Mucosa of descending colon (tissue), 3 donors: ENCODE measurements around the gene EPB41L2. TPM values are rescaled to one million over a fixed set of nuclear protein-coding genes. Genes with fewer than 3 reads are reported as not detected.

Experiments
- ATAC-seq: fragments of 200-7000 bp; cut with Tn5 transposase; one replicate; pipeline ENCODE4 v1.9.1; 2020; ENCODE audit warnings: mild to moderate bottlenecking, moderate library complexity
- DNase-seq, 3 donors: peaks; one replicate each; pipeline ENCODE4 v3.0.0-alpha.2; 2020
- H3K36me3 ChIP-seq: fragments of 200-600 bp; one replicate; pipeline ENCODE4 v1.8.0; 2021; ENCODE audit warnings: low read depth, mild to moderate bottlenecking
- H3K4me1 ChIP-seq: fragments of 200-600 bp; one replicate; pipeline ENCODE4 v1.8.0; 2021; ENCODE audit warnings: low read depth, mild to moderate bottlenecking
- H3K4me3 ChIP-seq: fragments of 200-600 bp; one replicate; pipeline ENCODE4 v1.8.0; 2021; ENCODE audit warnings: mild to moderate bottlenecking
- H3K9me3 ChIP-seq: fragments of 200-600 bp; one replicate; pipeline ENCODE4 v1.8.0; 2021; ENCODE audit warnings: mild to moderate bottlenecking
- CTCF ChIP-seq: fragments of 200-600 bp; IDR thresholded peaks from one replicate; pipeline ENCODE4 v1.8.0; 2022; ENCODE audit warnings: antibody characterized with exemption, mild to moderate bottlenecking
- intact Hi-C, 2 donors: fragments of 100-400 bp; cut with DNase I in 1 of 2; cut with micrococcal nuclease in 1 of 2; formaldehyde crosslinking; loops; one replicate each; pipeline versions ENCODE4 v1.11.0 to v1.11.1; 2022; cut with DNase I, micrococcal nuclease
- long read RNA-seq, 2 donors: library from polyadenylated mRNA; unstranded; transcript quantifications; one replicate each; pipeline ENCODE4 v2.0.0, GENCODE V29; 2019 to 2021
- total RNA-seq, 3 donors: library from RNA; stranded (reverse); fragmentation: NEBNext Ultra II Directional in 2 of 3; extraction: Animal tissue kit (Norgen Biotek cat#: 25700) in 2 of 3; gene quantifications; one replicate each; pipeline versions ENCODE4 v1.2.1 to v1.2.4, GENCODE V29; 2021 to 2023
- donor health status: DM: no; HTN: no; CAD: no; lungs with moderate emphysema.
- donor health status: DM: no; HTN: no; CAD: no.
- donor health status: DM: no; HTN: yes; CAD: no.

EPB41L2 gene
- total RNA-seq: 100 to 1,000 TPM in 1 of 3 donors, 10 to 100 TPM in 2; 80.1 to 148 (median 93.0) TPM
- long read RNA-seq, donor 1, full-length matches to known transcripts: 6 of 27 reads
- long read RNA-seq, donor 1, partial matches to known transcripts: 13 of 27 reads
- long read RNA-seq, donor 1, other reads (novel, unspliced or antisense): 8 of 27 reads
- long read RNA-seq, donor 2, partial matches to known transcripts: 5 of 7 reads
- long read RNA-seq, donor 2, other reads (novel, unspliced or antisense): 2 of 7 reads

GRCh38 chr6:131063028-131063763 lies at the start of gene EPB41L2:
Gene EPB41L2, minus strand, starts transcription at chr6:131063245. Its CDS starts 106,760 bp downstream, at chr6:130956485.
- H3K4me1 ChIP-seq: peaks cover 5% of the 10 kb centered on the region
- no peaks in the 10 kb centered on the region for H3K9me3 ChIP-seq
- intact Hi-C loops: no loop called here
- peak within 1 kb of the TSS; percentile 97 for H3K4me3 ChIP-seq
- TF ChIP-seq CTCF: peak; percentile 8
- DNase-seq (peak; percentile 90 to 95 (median 91)), ATAC-seq (peak; percentile 88)
- no peaks in the 10 kb centered on the region for H3K36me3 ChIP-seq

GRCh38 chr6:131112249-131112648 lies 49.2 kb upstream of the EPB41L2 start:
- DNase-seq (peak in 1 of 3 donors; percentile 17), ATAC-seq (peak; percentile 78)
- Histone ChIP-seq H3K4me3 (no peak overlapping the region), H3K36me3 (no peaks in the 10 kb centered on the region), H3K4me1 (no peaks in the 10 kb centered on the region), H3K9me3 (no peaks in the 10 kb centered on the region)
- intact Hi-C loops: no loop called here
- no peak for TF ChIP-seq CTCF

- H3K4me3 ChIP-seq: no peak overlapping the region
- ATAC-seq (peak; percentile 85), DNase-seq (no peak)
- H3K9me3 ChIP-seq: no peaks in the 10 kb centered on the region
- TF ChIP-seq CTCF: no peak
- intact Hi-C loops: no loop called here
- no peaks in the 10 kb centered on the region for H3K36me3 ChIP-seq
- no peaks in the 10 kb centered on the region for H3K4me1 ChIP-seq
These were observed 44.1 kb upstream of the EPB41L2 start for GRCh38 chr6:131107151-131107550.

- ATAC-seq (peak; percentile 19), DNase-seq (peak in 1 of 3 donors; percentile 17)
- no peak overlapping the region for H3K4me3 ChIP-seq
- TF ChIP-seq CTCF: no peak
- no peaks in the 10 kb centered on the region for H3K4me1 ChIP-seq
- no peaks in the 10 kb centered on the region for H3K36me3 ChIP-seq
- no peaks in the 10 kb centered on the region for H3K9me3 ChIP-seq
- intact Hi-C loops: no loop called here
These were observed 40.9 kb upstream of the EPB41L2 start for GRCh38 chr6:131103901-131104300.

- H3K36me3 ChIP-seq: no peaks in the 10 kb centered on the region
- ATAC-seq: no peak
- intact Hi-C loops: no loop called here
- no peak for DNase-seq
- no peaks in the 10 kb centered on the region for H3K9me3 ChIP-seq
- TF ChIP-seq CTCF: no peak
- H3K4me3 ChIP-seq: no peak overlapping the region
- no peaks in the 10 kb centered on the region for H3K4me1 ChIP-seq
These were observed 40.3 kb upstream of the EPB41L2 start for GRCh38 chr6:131103296-131103695.
